Activated T-cell treated with anti-CD3 and anti-CD28 coated beads, Interleukin-2, amount 50 U/mL, for 1 hour (primary cell): Measurements from ENCODE around the gene HAPSTR1.

Experiments
- DNase-seq: peaks from one replicate; pipeline ENCODE4 v3.0.0-alpha.2; 2020

HAPSTR1 gene

DNA sequence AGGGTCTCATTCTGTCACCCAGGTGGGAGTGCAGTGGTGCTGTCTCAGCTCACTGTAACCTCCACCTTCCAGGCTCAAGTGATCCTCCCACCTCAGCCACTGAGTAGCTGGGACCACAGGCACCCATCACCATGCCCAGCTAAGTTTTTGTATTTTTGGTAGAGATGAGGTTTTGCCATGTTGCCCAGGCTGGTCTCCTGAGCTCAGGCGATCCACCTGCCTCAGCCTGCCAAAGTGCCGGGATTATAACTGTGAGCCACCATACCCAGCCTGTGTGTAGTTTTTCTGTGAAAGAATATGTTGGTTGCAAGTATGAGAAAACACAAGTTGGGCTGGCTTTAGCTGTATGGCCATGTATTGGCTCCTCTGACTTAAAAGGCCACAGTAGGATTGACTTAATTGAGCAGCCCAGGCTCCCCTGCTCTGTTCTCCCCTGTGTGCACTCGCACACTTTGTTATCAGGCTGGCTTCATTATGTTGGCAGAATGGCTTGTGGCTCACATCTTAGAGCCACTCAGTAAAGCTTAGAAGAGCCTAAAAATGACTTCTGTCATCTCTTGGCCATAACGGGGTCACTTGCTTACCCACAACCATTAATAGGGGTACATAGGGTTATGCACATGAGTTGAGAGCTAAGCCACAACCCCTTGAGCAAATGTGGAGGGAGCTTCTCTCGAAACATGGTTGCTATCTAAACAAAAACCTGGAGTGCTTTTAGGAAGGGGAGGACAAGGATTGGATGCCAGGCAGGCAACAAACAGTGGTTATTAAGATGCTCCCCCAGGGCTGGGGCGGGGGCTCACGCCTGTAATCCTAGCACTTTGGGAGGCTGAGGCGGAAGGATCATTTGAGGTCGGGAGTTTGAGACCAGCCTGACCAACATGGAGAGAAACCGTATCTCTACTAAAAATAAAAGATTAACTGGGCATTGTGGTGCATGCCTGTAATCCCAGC lies 6.1 kb downstream of the HAPSTR1 start:
- no peak for DNase-seq

DNA sequence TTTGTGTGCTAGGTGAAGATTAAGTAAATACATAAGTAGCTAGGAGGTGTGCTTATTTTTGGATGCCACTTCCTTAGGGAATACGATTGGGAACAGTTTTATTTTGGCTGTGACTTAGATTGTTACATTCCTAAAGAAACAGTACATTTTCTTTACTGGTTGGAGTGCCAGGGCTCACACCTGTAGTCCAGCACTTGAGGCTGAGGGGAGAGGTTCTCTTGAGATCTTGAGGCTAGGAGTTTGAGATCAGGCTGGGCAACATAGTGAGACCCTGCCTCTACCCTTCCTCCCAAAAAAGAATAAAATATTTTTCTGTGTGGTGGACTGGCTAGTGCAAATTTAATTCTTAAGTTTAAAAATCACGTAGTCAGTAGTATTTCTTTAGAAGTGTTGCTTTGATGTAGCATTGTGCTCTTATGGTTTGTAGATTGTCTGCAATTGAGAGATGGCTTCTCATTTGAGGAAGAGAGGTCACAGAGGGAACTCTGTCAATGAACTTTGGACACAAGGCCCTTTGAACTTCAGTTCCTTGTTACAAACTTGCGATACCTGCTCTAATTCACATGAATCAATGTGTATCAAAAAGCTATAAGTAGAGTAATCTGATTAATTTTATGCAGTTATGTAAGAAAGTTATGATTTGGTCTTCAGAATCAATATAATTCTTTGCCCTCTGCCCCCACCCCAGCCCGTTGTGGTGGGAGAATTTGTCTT lies 7.1 kb downstream of the HAPSTR1 start:
- no peak for DNase-seq

DNA sequence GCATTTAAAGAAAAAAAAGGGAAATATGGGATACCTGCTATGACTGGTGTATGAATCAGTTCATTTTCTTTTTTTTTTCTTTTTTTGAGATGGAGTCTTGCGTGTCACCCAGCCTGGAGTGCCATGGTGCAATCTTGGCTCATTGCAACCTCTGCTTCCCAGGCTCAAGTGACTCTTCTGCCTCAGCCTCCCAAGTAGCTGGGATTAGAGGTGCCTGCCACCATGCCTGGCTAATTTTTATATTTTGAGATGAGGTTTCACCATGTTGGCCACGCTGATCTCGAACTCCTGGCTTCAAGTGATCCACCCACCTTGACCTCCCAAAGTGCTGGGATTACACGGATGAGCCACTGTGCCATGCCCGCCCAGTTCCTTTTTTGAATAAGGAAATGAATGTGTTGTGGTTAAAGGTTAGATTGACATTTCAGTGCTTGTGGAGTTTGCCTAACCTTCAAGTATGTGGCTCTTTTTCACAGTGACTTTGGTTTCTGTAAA lies 7.7 kb downstream of the HAPSTR1 start:
- DNase-seq = no peak

DNA sequence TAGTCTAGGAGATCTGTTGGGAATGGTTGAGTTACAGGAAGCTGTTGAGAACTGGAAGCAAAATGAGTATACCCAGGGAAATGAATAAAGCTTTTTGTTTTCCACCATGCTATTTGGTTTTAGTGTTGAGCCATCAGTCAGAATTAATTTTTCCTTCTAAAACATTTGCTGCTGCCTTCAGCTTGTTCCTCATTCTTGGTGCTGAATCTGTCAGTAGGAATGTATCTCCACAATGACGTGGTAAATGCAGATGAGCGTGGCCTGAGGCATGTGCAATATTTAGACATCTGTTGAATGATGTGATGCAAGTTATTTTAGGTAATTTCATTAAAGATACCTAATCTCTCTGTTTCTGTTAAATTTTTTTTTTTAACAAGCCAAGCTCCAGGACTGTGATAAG lies 10.9 kb downstream of the HAPSTR1 start:
- no peak for DNase-seq

DNA sequence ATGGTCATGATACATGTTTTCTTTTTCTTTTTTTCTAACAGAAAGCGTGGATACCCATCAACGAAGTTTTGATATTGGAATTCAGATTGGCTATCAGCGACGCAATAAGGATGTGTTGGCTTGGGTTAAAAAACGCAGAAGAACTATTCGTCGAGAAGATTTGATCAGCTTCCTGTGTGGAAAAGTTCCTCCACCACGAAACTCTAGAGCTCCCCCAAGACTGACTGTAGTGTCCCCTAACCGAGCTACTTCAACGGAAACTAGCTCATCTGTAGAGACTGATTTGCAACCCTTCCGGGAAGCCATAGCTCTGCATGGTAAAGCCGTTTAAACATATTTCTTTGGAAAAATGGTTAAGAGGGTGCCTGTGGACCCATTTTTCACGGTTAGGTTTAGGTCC lies 11.5 kb downstream of the HAPSTR1 start:
- DNase-seq = no peak

DNA sequence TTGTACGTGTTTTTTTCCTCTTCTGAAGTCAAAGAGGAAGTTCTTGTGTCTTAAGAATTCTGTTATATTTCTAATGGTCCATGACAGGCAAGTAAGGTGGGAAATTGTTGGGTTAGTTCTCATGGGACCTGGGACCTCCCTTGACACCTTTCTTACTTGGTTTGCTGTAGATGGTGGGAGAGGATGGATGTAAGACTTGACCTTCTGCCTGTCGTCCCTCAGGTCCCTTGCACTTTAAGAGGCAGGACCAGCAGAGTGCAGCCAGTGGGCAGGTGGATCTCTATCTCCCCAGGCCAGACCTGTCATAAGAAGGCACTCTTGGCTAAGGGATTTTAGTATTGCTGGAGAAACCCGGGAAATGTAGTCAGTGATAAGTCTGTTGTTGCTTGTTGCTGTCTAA lies 12.1 kb downstream of the HAPSTR1 start:
- DNase-seq = no peak

DNA sequence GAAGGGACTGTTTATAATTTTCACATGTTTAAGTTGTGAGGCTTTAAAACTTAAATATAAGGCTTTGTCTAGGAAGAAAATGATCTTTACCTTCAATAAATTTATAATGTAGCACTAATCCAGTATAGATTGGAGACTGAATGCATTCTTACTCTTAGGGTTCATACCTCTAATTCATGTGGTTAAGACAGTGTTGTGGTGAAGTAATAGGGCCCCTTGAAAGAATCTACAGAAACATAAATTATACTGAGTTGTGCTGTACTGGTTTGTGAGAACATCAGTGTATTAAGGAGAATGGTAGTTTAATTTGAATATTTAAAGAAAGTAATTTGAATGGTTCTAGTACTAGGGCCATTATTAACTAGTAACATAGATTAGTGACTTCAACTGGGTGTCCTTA lies 13.7 kb downstream of the HAPSTR1 start:
- DNase-seq = no peak

DNA sequence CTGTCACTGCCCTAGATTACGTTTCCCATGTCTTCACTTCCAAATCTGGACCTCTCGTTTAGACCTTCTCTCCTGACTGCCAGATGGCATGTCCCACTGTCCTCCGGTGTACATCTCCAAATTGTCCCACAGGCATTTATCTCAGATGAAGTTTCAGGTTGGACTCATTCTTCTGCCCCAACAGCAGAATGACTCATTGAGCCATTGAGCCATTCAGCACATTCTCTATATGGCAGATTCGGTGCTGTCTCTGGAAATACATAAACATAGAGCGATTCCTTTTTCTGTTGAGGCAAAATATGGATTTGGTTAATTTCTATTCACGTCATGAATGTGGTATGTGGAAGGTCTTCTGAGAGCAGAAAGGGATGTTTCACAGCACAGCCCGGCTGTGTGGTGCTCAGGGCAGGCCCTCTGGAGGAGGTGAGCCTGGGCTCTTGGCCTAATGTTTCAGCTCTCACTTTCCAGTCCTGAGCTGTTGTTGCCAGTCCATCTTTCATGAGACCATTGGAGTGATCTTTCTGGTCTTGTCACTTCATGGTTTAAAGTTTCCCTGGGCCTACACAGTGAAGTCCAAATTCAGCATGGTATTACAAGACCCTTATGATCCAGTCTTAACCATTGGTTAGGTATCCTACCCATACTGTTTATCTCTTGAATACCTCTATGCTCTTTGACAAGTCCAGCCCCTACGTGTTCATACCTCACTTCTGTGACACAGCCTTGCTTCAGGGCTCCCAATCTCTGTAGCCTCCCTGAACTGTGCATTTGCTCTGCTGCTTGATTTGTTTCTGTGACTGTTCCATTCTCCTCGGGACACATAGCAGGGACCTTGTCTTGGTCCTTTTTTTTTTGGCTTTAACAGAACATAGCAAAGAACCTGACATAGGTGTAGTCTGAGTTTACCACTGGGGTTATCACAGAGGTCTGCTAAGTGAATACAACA lies 15.9 kb downstream of the HAPSTR1 start:
- no peak for DNase-seq

DNA sequence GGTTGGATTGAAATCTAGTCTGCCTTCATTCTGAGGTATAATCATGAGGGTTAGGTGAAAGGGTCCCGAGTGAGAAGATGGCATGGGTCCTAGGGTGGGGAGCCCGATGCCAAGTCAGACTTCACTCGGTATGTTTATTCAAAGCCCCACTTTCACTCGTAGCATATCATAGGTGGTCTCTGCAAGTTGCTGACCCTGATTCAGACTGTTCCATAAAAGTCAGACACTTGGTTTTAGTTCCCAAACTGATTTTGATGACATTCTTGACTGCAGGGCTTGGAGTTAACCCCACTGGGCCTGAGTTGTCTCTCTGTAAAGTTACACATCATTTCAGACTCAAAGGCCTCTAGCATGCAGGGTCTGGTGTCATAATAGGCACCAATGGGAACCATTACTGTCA lies 17.8 kb downstream of the HAPSTR1 start:
- DNase-seq = no peak

DNA sequence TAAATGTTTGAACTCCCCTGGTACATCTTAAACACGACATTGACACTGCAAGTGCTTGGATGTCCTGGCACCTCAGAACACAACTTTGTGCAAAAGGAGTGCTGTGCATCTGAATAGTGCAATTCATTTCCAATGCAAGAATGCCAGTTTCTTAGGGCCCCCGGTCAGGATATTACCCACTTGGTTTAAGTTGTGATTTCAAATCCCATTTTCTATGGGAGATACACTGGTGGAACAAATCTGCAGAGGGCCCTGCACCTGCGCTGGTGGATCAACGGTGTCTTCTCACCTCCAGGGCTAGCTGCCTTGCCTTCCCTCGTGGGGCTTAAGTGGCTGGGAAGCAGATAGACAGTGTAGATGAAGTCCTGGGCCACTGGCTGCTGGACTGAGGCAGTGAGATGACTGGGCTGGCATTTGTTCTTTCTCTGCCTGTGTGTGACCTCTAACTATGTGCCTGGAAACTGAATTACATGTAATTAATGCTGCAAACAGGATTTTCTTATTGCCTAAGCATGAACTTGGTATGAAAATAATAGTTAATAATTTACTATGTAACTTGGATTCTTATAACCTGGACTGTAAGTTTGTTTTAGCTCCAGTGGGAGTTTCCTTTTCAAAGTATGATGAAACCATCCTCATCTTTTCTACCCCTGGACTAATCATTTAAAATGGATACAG lies 20.9 kb downstream of the HAPSTR1 start:
- no peak for DNase-seq

DNA sequence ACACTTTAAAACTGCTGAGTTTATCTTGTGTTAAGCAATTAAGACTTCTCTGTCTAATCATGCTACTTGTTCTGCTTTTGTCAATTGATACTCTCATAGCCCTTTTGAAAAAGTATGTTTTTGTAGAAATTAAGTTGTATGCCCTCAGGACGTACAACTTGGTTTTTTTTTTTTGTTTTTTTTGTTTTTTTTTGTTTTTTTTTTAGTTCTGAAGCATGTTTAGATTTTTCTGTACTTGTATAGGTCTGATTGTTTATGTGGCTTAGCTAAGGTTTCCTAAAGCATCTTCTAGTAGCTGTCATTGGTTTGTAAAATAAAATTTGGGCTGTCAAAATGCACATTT lies 21.4 kb downstream of the HAPSTR1 start:
- no peak for DNase-seq

DNA sequence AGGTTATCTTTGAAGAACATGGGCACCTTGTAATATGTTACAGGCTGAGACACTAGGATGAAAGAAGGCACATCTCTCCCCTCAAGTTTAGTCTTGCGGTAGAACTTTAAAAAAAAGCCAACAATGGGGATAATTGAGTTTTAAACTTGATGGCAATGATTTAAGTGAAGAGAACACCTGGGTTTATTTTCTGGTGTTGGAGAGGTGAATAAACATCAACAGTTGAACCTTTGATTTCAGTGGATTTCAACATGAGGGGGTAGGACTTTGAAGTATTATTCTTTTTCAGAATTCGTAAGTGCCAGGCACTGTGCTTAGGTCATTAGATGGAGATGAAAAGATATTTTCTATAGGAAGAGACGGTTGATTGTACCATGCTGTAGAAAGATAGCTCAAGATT lies 22.3 kb downstream of the HAPSTR1 start:
- no peak for DNase-seq

DNA sequence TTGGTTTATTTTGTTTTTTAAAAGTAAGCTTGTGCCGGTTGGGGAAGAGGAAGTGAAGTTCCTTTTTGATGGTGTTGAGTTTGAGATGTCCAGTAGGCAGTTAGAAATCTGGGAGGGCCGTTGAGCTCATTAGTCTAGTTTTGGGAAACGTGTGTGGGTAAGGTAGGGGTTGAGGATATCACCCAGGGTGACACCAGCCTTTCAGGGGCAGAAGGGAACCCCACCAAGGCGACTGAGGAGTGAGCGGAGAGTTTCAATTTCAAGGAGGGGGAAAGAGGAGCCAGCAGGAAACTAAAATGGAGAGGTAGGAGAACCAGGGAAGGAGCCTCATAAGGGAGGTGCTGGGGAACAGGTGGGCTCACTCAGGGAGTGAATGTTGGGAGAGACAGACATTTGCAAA lies 22.7 kb downstream of the HAPSTR1 start:
- DNase-seq = no peak

DNA sequence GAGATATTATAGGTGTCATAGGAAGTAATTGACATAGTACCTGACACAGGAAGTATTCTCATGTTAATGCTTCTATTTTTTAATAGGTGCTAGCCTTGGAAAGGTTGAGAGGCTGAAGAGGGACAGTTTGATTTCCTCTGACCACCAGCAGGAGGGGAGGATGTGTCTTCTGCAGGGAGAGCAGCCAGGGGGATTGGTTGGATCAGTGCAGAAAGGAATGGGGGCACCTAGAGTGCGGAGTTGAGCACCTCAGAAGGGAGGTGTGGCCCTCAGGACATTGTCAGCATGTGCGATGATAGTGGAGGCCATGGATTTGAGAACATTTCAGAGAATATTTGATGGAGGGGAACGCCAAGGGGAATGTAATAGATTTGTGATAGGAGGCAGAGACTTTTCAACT lies 23.4 kb downstream of the HAPSTR1 start:
- DNase-seq = no peak

DNA sequence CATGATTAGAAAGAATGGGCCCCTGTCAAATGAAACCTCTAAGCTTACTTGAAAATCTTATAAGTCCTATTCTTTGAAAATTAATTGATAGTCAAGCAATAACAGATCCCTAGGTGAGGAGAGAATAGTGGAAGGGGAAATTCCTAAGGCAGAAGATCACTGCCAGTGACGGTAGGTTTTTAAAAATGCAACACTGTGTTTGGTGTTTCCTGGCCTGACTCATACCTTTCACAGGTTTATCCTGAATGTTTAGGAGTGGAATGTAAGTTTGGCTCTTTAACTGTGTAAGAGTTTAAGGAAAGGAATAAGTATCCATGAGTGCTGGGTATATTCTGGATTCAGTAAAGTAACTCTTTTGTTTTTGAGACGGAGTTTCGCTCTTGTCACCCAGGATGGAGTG lies 23.8 kb downstream of the HAPSTR1 start:
- no peak for DNase-seq

DNA sequence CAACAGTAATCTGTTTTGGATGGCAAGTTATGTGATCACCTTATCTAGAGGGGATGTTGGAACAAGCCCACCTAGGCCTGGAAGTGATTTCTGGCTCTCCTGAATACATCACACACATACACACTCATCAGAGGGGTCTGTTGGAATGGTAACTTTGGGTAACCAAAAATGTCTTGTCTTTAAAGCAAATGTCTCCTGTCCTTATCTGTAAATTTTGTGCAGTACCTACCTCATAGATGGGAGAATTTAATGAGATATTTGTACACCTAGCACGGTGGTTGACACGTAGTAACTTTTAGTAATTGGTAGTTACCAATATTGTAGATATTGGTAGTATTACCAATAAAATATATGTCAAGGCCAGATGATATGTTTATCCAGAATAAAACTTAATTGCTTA lies 24.7 kb downstream of the HAPSTR1 start:
- no peak for DNase-seq

DNA sequence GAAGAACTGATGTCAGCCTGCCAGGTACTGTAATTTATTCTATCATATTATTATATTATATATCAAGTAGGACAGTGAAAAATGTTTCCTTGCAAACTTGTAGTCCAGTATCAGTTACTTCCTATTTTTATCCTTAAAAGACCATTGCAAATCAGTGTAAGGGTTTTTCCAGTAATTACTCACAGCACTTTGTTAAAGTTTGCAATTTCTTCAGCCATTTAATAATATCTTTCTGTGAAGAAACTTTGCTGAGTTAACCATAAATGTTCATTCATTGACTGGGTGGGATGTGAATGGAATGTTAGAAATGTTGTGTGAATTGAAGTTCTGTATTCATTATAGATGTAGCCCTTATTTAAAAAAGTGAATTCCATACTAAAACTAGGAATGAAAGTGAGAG lies 26.7 kb downstream of the HAPSTR1 start:
- DNase-seq = no peak

DNA sequence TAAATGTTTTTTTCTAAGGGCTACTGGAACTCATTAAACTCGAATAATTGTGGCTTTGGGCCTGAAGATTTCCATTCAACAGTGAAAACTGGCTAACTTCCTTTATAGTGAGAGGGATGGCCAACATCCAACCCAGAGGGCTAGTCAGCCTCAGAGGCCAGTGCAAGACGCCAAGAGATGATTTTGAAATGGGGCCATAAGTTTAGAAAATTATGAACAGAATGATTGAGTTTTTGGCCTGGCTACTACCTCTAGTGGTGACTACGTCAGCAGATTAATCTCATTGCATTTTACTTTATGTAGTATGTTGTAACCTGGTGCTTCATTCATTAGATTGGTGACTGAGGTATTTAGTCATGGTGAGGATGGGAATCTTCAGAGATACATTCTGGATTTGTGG lies 28.4 kb downstream of the HAPSTR1 start:
- DNase-seq = no peak

DNA sequence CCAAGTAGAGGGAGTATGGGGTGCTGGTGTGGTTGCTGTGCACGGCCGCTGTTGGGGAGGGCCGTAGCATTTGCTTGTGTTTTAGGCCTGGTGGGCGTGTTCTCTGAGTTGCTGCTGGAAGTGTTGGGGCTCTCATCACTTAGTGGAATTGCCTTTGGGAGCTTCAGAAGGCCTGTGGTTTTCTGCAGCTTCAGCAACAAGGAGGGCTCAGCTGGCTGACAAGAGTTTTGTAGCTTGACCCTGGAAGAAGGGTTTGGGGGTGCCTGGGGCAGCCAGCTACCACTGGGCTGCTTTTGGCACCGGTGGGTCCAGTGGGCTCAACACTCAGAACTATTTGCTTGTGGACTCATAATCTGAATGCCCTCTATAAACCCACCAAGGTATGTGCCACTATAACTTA lies 30.9 kb downstream of the HAPSTR1 start:
- DNase-seq = no peak

DNA sequence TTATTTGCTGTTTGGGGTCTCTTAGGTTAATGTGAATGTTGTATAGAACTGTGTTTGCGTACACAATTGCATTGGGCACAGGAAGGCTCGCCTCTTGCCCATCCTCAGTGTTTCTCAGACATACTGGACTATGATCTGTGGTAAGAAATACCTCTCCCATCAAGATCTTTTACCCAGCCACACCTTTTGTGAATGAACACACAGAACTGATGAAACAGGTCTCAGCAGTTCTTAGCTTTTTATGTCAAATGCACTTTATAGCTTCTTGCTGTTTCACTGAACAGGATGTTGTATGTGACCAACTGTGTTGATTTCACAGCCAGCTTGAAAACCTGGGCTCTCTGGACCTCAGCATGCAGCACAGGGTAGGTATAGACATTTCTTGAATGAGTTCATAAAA lies 31.5 kb downstream of the HAPSTR1 start:
- DNase-seq = no peak

DNA sequence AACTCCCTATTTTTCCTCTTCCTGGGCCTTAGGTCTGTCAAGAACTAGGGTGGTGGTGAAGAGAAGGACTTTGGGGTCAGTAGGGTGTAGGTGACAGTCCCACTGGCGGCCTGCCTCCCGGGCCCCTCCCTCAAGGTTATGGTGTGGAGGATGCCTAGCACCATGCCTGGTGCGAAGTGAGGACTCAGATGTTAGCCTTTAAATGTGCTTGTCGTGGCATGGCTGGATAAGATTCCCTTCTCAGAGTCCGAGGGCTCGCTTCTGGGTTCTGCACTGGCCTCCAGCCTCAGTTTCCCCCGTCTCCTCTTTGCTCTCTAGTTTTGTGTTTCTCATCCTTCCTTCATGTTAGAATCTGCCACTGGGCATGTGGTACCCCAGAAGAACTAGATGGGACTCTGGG lies 32.0 kb downstream of the HAPSTR1 start:
- DNase-seq = no peak

DNA sequence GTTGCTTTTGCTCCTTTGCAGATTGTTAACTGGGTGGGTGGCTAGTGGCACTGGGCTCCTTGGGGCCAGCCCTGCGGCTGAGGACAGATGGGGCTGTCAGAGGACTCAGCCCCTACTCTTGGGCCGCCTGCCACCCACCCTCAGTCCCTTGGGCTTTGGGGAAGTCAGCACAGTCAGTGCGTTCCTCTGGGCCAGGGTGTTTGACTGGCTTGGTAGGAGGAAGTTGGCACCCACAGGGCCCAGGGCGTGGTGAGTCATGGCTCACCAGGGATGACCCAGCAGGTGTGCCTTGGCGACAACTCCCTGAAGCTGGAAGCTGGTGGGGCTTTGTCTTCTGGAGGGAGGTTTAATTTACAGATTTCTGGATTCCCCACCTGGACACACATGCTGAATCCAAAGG lies 32.4 kb downstream of the HAPSTR1 start:
- no peak for DNase-seq

DNA sequence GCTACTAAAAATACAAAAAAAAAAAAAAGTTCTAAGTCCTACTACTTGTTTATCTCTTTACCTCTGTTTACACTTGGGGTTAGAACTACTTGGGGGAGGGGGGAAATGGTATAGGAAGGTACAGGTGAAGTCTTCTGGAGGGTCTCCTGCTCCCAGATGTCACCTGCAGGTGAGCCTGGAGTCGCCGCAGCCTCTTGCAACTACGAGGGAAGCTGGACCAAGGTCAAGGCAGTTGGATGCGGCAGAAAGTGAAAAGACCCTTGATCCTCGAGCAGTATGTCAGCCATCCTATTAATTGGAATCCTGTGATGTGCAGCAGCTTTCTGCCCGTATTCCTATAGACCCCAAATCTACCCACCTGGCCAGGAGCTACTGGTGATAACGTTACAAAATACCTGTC lies 33.0 kb downstream of the HAPSTR1 start:
- DNase-seq = no peak
